ENCODE data around the gene ASXL1.

ASXL1 gene

GRCh38 chr20:32329817-32330554 is 28.1 kb upstream of the ASXL1 start:
- no peaks in the 10 kb centered on the region for H3K9me3 ChIP-seq (ENCODE audit: low read length)
- H3K4me1 ChIP-seq (ENCODE audit: insufficient read depth, low read length, severe bottlenecking), result peaks cover 11% of the 10 kb centered on the region
- H3K27ac ChIP-seq (ENCODE audit: low read depth, low read length, poor library complexity, severe bottlenecking), result no peak overlapping the region
- H3K4me2 ChIP-seq (ENCODE audit: low read length), result no peak overlapping the region
- no peaks in the 10 kb centered on the region for H3K79me2 ChIP-seq (ENCODE audit: insufficient read depth, low read length)
- H3K9me2 ChIP-seq (ENCODE audit: low read depth, low read length), result no peaks in the 10 kb centered on the region
- no peak for TF ChIP-seq EZH2 (IDR thresholded peaks at IDR 0.05; ENCODE audit: borderline replicate concordance, low read length)
- TF ChIP-seq CTCF (IDR thresholded peaks at IDR 0.05; ENCODE audit: low read length), result no peak
- H4K20me1 ChIP-seq (ENCODE audit: insufficient read depth, low read length), result no peaks in the 10 kb centered on the region
- peaks cover 45% of the 10 kb centered on the region for H3K36me3 ChIP-seq (ENCODE audit: insufficient read depth, low read length)
- H3K9ac ChIP-seq (ENCODE audit: low read length), result no peak overlapping the region
- H3F3A ChIP-seq (ENCODE audit: insufficient read depth, low read length), result no peaks in the 10 kb centered on the region
- H2AFZ ChIP-seq (ENCODE audit: low read length), result no peak overlapping the region
- no peak overlapping the region for H3K4me3 ChIP-seq (ENCODE audit: low read depth, low read length, poor library complexity, severe bottlenecking)
- H3K27me3 ChIP-seq (ENCODE audit: insufficient read depth, low read length), result no peaks in the 10 kb centered on the region

- no peaks in the 10 kb centered on the region for H3F3A ChIP-seq (ENCODE audit: insufficient read depth, low read length)
- no peak overlapping the region for H3K27ac ChIP-seq (ENCODE audit: low read depth, low read length, poor library complexity, severe bottlenecking)
- H3K4me2 ChIP-seq (ENCODE audit: low read length), result no peak overlapping the region
- H3K9me2 ChIP-seq (ENCODE audit: low read depth, low read length), result no peaks in the 10 kb centered on the region
- peaks cover 45% of the 10 kb centered on the region for H3K36me3 ChIP-seq (ENCODE audit: insufficient read depth, low read length)
- H3K9me3 ChIP-seq (ENCODE audit: low read length), result no peaks in the 10 kb centered on the region
- H3K4me3 ChIP-seq (ENCODE audit: low read depth, low read length, poor library complexity, severe bottlenecking), result no peak overlapping the region
- no peak overlapping the region for H2AFZ ChIP-seq (ENCODE audit: low read length)
- H3K4me1 ChIP-seq (ENCODE audit: insufficient read depth, low read length, severe bottlenecking), result peaks cover 11% of the 10 kb centered on the region
- H3K27me3 ChIP-seq (ENCODE audit: insufficient read depth, low read length), result no peaks in the 10 kb centered on the region
- H3K79me2 ChIP-seq (ENCODE audit: insufficient read depth, low read length), result no peaks in the 10 kb centered on the region
- no peak for TF ChIP-seq EZH2 (IDR thresholded peaks at IDR 0.05; ENCODE audit: borderline replicate concordance, low read length)
- no peak for TF ChIP-seq CTCF (IDR thresholded peaks at IDR 0.05; ENCODE audit: low read length)
- H4K20me1 ChIP-seq (ENCODE audit: insufficient read depth, low read length), result no peaks in the 10 kb centered on the region
- H3K9ac ChIP-seq (ENCODE audit: low read length), result no peak overlapping the region
These were observed 27.6 kb upstream of the ASXL1 start for GRCh38 chr20:32330555-32330897.

GRCh38 chr20:32332614-32333013 is 25.5 kb upstream of the ASXL1 start:
- Histone ChIP-seq H2AFZ (ENCODE audit: low read length) (no peak overlapping the region), H3K27ac (ENCODE audit: low read depth, low read length, poor library complexity, severe bottlenecking) (no peak overlapping the region), H3K4me3 (ENCODE audit: low read depth, low read length, poor library complexity, severe bottlenecking) (no peak overlapping the region), H3K79me2 (ENCODE audit: insufficient read depth, low read length) (no peaks in the 10 kb centered on the region), H3K36me3 (ENCODE audit: insufficient read depth, low read length) (peaks cover 40% of the 10 kb centered on the region), H3K9ac (ENCODE audit: low read length) (no peak overlapping the region), H4K20me1 (ENCODE audit: insufficient read depth, low read length) (no peaks in the 10 kb centered on the region), H3K9me3 (ENCODE audit: low read length) (no peaks in the 10 kb centered on the region), H3K4me1 (ENCODE audit: insufficient read depth, low read length, severe bottlenecking) (peaks cover 23% of the 10 kb centered on the region), H3K27me3 (ENCODE audit: insufficient read depth, low read length) (no peaks in the 10 kb centered on the region), H3K9me2 (ENCODE audit: low read depth, low read length) (no peaks in the 10 kb centered on the region), H3F3A (ENCODE audit: insufficient read depth, low read length) (no peaks in the 10 kb centered on the region), H3K4me2 (ENCODE audit: low read length) (no peak overlapping the region)
- TF ChIP-seq CTCF (IDR thresholded peaks at IDR 0.05; ENCODE audit: low read length) (no peak), EZH2 (IDR thresholded peaks at IDR 0.05; ENCODE audit: borderline replicate concordance, low read length) (no peak)
